ENCODE data around the gene LGI1.
"Not testable (repeated sequence)": the region's sequence is repeated elsewhere in the genome, so short reads cannot be mapped to it uniquely, and the experiment has no call there.

LGI1 gene

GRCh38 chr10:93807371-93807770, 49.6 kb downstream of the LGI1 start:
- no peak for DNase-seq (ENCODE audit: low spot score)

- no peak for DNase-seq (ENCODE audit: low spot score)
These were observed 55.1 kb downstream of the LGI1 start for GRCh38 chr10:93812659-93813338.

- peak; percentile 71 for DNase-seq (ENCODE audit: low spot score)
These were observed 56.0 kb downstream of the LGI1 start for GRCh38 chr10:93813507-93814465.

- DNase-seq (ENCODE audit: low spot score): peak; percentile 40
These were observed 57.8 kb downstream of the LGI1 start for GRCh38 chr10:93815304-93816096.

- DNase-seq (ENCODE audit: low spot score): peak; percentile 61
These were observed 58.5 kb downstream of the LGI1 start for GRCh38 chr10:93816123-93816747.

- DNase-seq (ENCODE audit: low spot score): no peak
These were observed 60.4 kb downstream of the LGI1 start for GRCh38 chr10:93818086-93818485.

GRCh38 chr10:93819520-93819919, 61.8 kb downstream of the LGI1 start:
- DNase-seq (ENCODE audit: low spot score): no peak

GRCh38 chr10:93820434-93820833, 62.7 kb downstream of the LGI1 start:
- no peak for DNase-seq (ENCODE audit: low spot score)

- peak; percentile 49 for DNase-seq (ENCODE audit: low spot score)
These were observed 63.5 kb downstream of the LGI1 start for GRCh38 chr10:93821051-93821772.

- DNase-seq (ENCODE audit: low spot score): no peak
These were observed 68.6 kb downstream of the LGI1 start for GRCh38 chr10:93826355-93826754.

GRCh38 chr10:93827056-93827804, 69.5 kb downstream of the LGI1 start:
- DNase-seq (ENCODE audit: low spot score): no peak

- DNase-seq (ENCODE audit: low spot score): not testable (repeated sequence)
These were observed 73.3 kb downstream of the LGI1 start for GRCh38 chr10:93831065-93831464.

GRCh38 chr10:93835770-93836169, 78.0 kb downstream of the LGI1 start:
- DNase-seq (ENCODE audit: low spot score): no peak

GRCh38 chr10:93837822-93838221, 80.1 kb downstream of the LGI1 start:
- DNase-seq (ENCODE audit: low spot score): no peak

- no peak for DNase-seq (ENCODE audit: low spot score)
These were observed 80.5 kb downstream of the LGI1 start for GRCh38 chr10:93838278-93838677.

GRCh38 chr10:93841961-93842360, 84.2 kb downstream of the LGI1 start:
- no peak for DNase-seq (ENCODE audit: low spot score)

- no peak for DNase-seq (ENCODE audit: low spot score)
These were observed 87.4 kb downstream of the LGI1 start for GRCh38 chr10:93844979-93845626.
